AG10803 (cell line): Measurements from ENCODE around the gene RPS6KA3.

Experiments
- DNase-seq: peaks from one replicate; pipeline ENCODE4 v3.0.0; 2010; ENCODE audit warnings: low read depth
- H3K4me3 ChIP-seq: 2 replicates; pipeline ENCODE4 v1.5.1; 2011; ENCODE audit warnings: mild to moderate bottlenecking, low read length, control low read depth
- TF ChIP-seq, protein P1 (sequence below): conservative IDR thresholded peaks from 2 replicates; pipeline ENCODE4 v1.5.1; 2011; ENCODE audit warnings: mild to moderate bottlenecking, low read length, control low read depth, inconsistent platforms

Gene RPS6KA3

DNA sequence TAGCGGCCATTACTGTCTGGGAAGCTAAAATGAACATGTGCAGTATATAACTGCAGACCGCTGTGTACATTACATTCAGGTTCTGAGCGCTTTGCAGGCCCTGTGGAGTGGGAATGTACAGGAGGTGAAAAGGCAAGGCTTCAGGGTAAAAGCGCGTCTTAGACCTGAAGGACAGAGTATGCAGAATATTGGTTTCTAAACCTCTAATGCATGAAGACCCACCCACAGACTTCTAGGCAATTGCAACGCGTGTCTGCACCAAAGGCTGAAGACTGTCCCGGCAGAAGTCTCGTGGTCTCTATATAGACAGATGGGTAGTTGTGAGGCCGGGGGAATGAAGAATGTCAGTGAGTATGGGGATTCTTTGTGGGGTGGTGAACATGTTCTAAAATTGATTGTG, 155.4 kb downstream of the RPS6KA3 start:
- no peak overlapping the region for H3K4me3 ChIP-seq
- TF ChIP-seq, protein P1, sequence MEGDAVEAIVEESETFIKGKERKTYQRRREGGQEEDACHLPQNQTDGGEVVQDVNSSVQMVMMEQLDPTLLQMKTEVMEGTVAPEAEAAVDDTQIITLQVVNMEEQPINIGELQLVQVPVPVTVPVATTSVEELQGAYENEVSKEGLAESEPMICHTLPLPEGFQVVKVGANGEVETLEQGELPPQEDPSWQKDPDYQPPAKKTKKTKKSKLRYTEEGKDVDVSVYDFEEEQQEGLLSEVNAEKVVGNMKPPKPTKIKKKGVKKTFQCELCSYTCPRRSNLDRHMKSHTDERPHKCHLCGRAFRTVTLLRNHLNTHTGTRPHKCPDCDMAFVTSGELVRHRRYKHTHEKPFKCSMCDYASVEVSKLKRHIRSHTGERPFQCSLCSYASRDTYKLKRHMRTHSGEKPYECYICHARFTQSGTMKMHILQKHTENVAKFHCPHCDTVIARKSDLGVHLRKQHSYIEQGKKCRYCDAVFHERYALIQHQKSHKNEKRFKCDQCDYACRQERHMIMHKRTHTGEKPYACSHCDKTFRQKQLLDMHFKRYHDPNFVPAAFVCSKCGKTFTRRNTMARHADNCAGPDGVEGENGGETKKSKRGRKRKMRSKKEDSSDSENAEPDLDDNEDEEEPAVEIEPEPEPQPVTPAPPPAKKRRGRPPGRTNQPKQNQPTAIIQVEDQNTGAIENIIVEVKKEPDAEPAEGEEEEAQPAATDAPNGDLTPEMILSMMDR: no peak
- DNase-seq: no peak

DNA sequence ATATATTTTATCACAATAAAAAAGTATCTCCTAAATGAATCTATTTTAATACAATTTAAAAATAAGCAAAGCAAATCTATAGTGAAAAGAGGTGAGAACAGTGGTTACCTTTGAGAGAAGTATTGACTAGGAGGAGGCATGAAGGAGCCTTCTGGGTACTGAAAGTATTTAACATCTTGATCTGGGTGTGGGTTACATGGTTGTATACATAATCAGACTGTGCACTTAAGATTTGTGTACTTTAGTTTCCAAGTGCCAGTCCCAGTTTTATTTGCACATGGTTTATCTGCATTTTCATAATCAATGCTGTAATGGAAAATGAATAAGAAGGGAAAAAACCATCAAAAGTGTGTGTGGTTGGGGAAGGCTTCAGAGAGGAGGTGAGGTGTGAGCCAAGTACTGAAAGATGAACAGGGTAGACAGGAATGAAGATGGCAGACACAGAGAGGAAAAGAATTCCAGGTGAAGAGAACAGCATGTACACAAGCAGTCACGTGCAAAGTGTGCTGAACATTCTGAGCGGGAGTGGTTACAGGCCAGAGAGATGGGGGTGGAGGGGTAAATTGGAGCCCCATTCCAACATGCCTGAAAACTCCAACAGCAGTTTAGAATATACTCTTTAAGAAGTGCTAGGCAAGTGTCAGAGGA, 164.7 kb downstream of the RPS6KA3 start:
- H3K4me3 ChIP-seq: no peak overlapping the region
- no peak for DNase-seq
- TF ChIP-seq, protein P1: no peak
